AG09309 (cell line): ENCODE results near the gene CDH13.

ENCODE experiments used
- DNase-seq: peaks from one replicate; pipeline ENCODE4 v3.0.0-alpha.2; 2010; ENCODE audit warnings: low read depth
- H3K4me3 ChIP-seq: 2 replicates; pipeline ENCODE4 v1.5.1; 2011; ENCODE audit warnings: mild to moderate bottlenecking, low read depth, low read length, moderate library complexity; ENCODE audit not compliant: control insufficient read depth
- TF ChIP-seq, protein P1 (sequence below): IDR thresholded peaks from 2 replicates; pipeline ENCODE4 v1.5.1; 2011; ENCODE audit warnings: mild to moderate bottlenecking, low read depth, low read length, inconsistent platforms; ENCODE audit not compliant: insufficient read depth, control insufficient read depth; ENCODE audit errors: missing control alignments

CDH13 gene

DNA sequence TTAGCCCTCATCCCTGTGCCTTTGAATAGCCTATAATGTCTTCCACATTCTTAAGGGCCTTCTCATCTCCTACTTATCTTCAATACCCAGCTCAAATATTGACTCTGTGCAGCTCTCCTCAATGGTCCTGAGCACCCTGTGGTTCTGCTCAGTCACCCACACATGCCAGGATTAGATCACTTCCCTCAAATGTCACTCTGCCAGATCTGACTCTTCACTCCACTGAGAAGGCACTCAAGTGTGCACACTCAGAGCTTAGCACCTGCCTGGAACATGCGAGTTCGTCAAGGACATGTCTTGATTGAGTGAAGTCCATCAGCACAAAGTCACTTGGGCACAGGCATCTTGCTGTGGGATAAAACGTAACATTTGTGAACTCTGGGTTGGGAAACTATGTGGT lies 404.8 kb downstream of the CDH13 start:
- H3K4me3 ChIP-seq, result no peak overlapping the region
- TF ChIP-seq, protein P1, sequence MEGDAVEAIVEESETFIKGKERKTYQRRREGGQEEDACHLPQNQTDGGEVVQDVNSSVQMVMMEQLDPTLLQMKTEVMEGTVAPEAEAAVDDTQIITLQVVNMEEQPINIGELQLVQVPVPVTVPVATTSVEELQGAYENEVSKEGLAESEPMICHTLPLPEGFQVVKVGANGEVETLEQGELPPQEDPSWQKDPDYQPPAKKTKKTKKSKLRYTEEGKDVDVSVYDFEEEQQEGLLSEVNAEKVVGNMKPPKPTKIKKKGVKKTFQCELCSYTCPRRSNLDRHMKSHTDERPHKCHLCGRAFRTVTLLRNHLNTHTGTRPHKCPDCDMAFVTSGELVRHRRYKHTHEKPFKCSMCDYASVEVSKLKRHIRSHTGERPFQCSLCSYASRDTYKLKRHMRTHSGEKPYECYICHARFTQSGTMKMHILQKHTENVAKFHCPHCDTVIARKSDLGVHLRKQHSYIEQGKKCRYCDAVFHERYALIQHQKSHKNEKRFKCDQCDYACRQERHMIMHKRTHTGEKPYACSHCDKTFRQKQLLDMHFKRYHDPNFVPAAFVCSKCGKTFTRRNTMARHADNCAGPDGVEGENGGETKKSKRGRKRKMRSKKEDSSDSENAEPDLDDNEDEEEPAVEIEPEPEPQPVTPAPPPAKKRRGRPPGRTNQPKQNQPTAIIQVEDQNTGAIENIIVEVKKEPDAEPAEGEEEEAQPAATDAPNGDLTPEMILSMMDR, result no peak
- no peak for DNase-seq

DNA sequence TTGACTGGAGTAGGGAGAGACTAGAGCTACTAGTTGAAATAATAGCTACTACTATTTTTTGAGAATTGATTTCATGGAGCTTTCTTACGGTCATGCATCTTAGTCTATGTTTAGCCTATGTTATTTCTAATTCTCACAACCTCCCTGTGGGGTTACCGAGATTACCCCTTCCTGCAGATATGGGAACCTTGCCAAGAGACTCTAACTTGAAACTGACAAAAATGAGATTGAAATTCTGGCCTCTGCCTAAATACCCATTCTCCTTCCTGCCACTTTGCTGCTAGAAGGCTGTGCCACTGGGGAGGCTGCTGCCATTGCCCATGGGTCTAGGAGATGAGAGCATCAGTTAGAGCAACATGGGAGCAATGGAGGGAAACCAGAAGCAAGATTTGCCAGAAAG lies 410.3 kb downstream of the CDH13 start:
- DNase-seq, result no peak
- no peak overlapping the region for H3K4me3 ChIP-seq

GRCh38 chr16:83037884-83038283 lies 411.1 kb downstream of the CDH13 start:
- no peak for DNase-seq
- H3K4me3 ChIP-seq, result no peak overlapping the region
- TF ChIP-seq, protein P1, result no peak

More for the DNA sequence above, 410.3 kb downstream of the CDH13 start:
- TF ChIP-seq, protein P1, result no peak

- peak; percentile 3 for DNase-seq
- no peak overlapping the region for H3K4me3 ChIP-seq
- TF ChIP-seq, protein P1, result no peak
Measured at GRCh38 chr16:83040174-83040573, 413.4 kb downstream of the CDH13 start.

- TF ChIP-seq, protein P1, result no peak
- no peak for DNase-seq
- H3K4me3 ChIP-seq, result no peak overlapping the region
Measured at GRCh38 chr16:83044589-83044988, 417.8 kb downstream of the CDH13 start.

DNA sequence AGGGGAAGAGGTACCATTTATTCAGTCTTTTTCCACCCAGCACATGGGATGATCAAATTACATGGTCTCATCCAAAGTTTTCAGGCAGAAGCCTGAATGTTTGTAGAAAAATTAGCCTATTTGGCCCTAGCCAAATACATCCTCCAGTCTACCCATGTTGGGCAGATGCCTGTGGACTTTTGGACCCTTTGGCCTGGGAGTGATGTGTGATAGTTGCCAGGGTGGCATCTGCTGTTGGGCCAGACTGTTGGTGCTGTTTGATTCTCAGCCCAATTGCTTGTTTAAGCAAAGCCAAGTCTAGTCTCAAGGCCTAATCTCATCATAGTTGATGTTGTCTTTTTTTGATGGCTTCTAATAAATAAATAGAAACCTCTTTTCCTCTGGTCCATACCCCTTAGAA lies 419.0 kb downstream of the CDH13 start:
- DNase-seq, result no peak
- no peak overlapping the region for H3K4me3 ChIP-seq
- TF ChIP-seq, protein P1, result no peak

GRCh38 chr16:83046664-83047063 lies 419.9 kb downstream of the CDH13 start:
- DNase-seq, result no peak
- H3K4me3 ChIP-seq, result no peak overlapping the region
- TF ChIP-seq, protein P1, result no peak
